NB4 (cell line): ENCODE measurements around the gene RAB11FIP3.
A peak's percentile ranks its signal among the peaks of the same experiment; 100 is the strongest.
"Not testable (repeated sequence)": the region's sequence is repeated elsewhere in the genome, so short reads cannot be mapped to it uniquely, and the experiment has no call there.

Experiments used
- DNase-seq: peaks from one replicate; pipeline ENCODE4 v3.0.0; 2010; ENCODE audit warnings: low read depth
- H3K4me3 ChIP-seq: one replicate; pipeline ENCODE4 v1.5.1; 2011; ENCODE audit warnings: mild to moderate bottlenecking, low read depth, low read length, moderate library complexity
- CTCF ChIP-seq: IDR thresholded peaks from one replicate; pipeline ENCODE4 v1.5.1; 2012; ENCODE audit warnings: low read depth, low read length
- MAX ChIP-seq: IDR thresholded peaks from 2 replicates; pipeline ENCODE4 v1.6.1; 2011; ENCODE audit warnings: low read depth, low read length
- MYC ChIP-seq: IDR thresholded peaks from 2 replicates; pipeline ENCODE4 v1.6.1; 2011; ENCODE audit warnings: low read depth, low read length
- POLR2A ChIP-seq: IDR thresholded peaks from 2 replicates; pipeline ENCODE4 v1.6.1; 2011; ENCODE audit warnings: mild to moderate bottlenecking; ENCODE audit not compliant: insufficient read length; ENCODE audit errors: extremely low read depth

Gene RAB11FIP3

GRCh38 chr16:425082-425718, at the start of gene RAB11FIP3:
Gene RAB11FIP3, plus strand, starts transcription at chr16:425649. Its CDS starts 358 bp downstream, at chr16:426007.
- peak; percentile 86 for DNase-seq
- H3K4me3 ChIP-seq, result peak within 1 kb of the TSS; percentile 43
- 0 out of 2 replicates have a peak, but pooled peaks have one; percentile 13 for TF ChIP-seq MAX
- peak; percentile 62 for TF ChIP-seq POLR2A
- TF ChIP-seq CTCF, result peak; percentile 8
- TF ChIP-seq MYC, result no peak

- TF ChIP-seq POLR2A (no peak), MYC (no peak), MAX (no peak), CTCF (no peak)
- no peak for DNase-seq
- H3K4me3 ChIP-seq, result no peak overlapping the region
Observed at GRCh38 chr16:375927-376816, 49.3 kb upstream of the RAB11FIP3 start.

- TF ChIP-seq POLR2A (no peak), MYC (no peak), CTCF (no peak), MAX (no peak)
- no peak for DNase-seq
- H3K4me3 ChIP-seq, result no peak overlapping the region
Observed at GRCh38 chr16:376817-377418, 48.5 kb upstream of the RAB11FIP3 start.

GRCh38 chr16:377419-377951, 48.0 kb upstream of the RAB11FIP3 start:
- H3K4me3 ChIP-seq, result no peak overlapping the region
- no peak for DNase-seq
- TF ChIP-seq CTCF, result no peak
- no peak for TF ChIP-seq MAX
- TF ChIP-seq POLR2A, result no peak
- no peak for TF ChIP-seq MYC

- DNase-seq, H3K4me3 ChIP-seq: not testable (repeated sequence)
Observed at GRCh38 chr16:378113-378820, 47.2 kb upstream of the RAB11FIP3 start.
